Upper lobe of left lung (tissue), 4 donors: ENCODE measurements around the gene NT5DC1.

ENCODE experiments used
- CTCF ChIP-seq, 6 experiments: fragments of 450-650 bp in 4 of 6; fragments of 200-600 bp in 2 of 6; sonication (generic) in 2 of 6; IDR thresholded peaks; one replicate each; pipeline ENCODE4 v1.5.1; 2016 to 2019; ENCODE audit warnings: antibody characterized with exemption in 6 of 6
- EP300 ChIP-seq, 4 donors: sonication (generic); formaldehyde crosslinking; IDR thresholded peaks; one replicate each; pipeline ENCODE4 v1.5.1; 2017; ENCODE audit warnings: antibody characterized with exemption in 4 of 4, control low read depth in 2 of 4
- POLR2A ChIP-seq, 4 donors: fragments of 450-650 bp; IDR thresholded peaks; one replicate each; pipeline ENCODE4 v1.5.1; 2016 to 2017; ENCODE audit warnings: antibody characterized with exemption in 4 of 4, mild to moderate bottlenecking in 2 of 4
- POLR2AphosphoS5 ChIP-seq, 2 donors: sonication (generic); formaldehyde crosslinking; IDR thresholded peaks; one replicate each; pipeline ENCODE4 v1.5.1; 2017; ENCODE audit warnings: antibody characterized with exemption in 2 of 2

- TF ChIP-seq POLR2A (IDR thresholded peaks at IDR 0.05) (no peak), CTCF (IDR thresholded peaks at IDR 0.05) (no peak), EP300 (IDR thresholded peaks at IDR 0.05) (no peak), POLR2AphosphoS5 (IDR thresholded peaks at IDR 0.05) (no peak)
These were observed 22.1 kb upstream of the NT5DC1 start for GRCh38 chr6:116078522-116078921.
